HL-60 (cell line): Measurements from ENCODE around the gene EYS.

ENCODE experiments used
- DNase-seq, 2 experiments: peaks; one replicate each; pipeline ENCODE4 v3.0.0-alpha.2; 2010 to 2020; ENCODE audit warnings: low read depth in 1 of 2, low spot score in 1 of 2
- H3K27ac ChIP-seq: fragments of 250-450 bp; sonication (Bioruptor Pico); replicated peaks from 2 replicates; pipeline ENCODE4 v1.5.1; 2020; ENCODE audit warnings: mild to moderate bottlenecking, moderate library complexity
- H3K27me3 ChIP-seq: fragments of 250-450 bp; sonication (Bioruptor Pico); 2 replicates; pipeline ENCODE4 v1.5.1; 2021; ENCODE audit warnings: mild to moderate bottlenecking, moderate library complexity; ENCODE audit not compliant: insufficient read depth, poor library complexity, severe bottlenecking
- H3K4me3 ChIP-seq: replicated peaks from 2 replicates; pipeline ENCODE4 v1.5.1; 2011; ENCODE audit warnings: mild to moderate bottlenecking, control low read depth, low read length; ENCODE audit not compliant: insufficient read depth
- CTCF ChIP-seq: IDR thresholded peaks from one replicate; pipeline ENCODE4 v1.5.1; 2011; ENCODE audit warnings: low read length, control low read depth, inconsistent platforms; ENCODE audit not compliant: insufficient read depth
- GABPA ChIP-seq: IDR thresholded peaks from 2 replicates; pipeline ENCODE4 v1.6.1; 2012; ENCODE audit warnings: low read depth
- POLR2AphosphoS5 ChIP-seq: IDR thresholded peaks from 2 replicates; pipeline ENCODE4 v1.6.1; 2012; ENCODE audit warnings: low read depth
- REST ChIP-seq: IDR thresholded peaks from 2 replicates; pipeline ENCODE4 v1.6.1; 2012; ENCODE audit warnings: low read depth; ENCODE audit not compliant: insufficient replicate concordance
- SPI1 ChIP-seq: IDR thresholded peaks from 2 replicates; pipeline ENCODE4 v1.6.1; 2012; ENCODE audit warnings: low read depth, mild to moderate bottlenecking, borderline replicate concordance

The EYS gene

DNA sequence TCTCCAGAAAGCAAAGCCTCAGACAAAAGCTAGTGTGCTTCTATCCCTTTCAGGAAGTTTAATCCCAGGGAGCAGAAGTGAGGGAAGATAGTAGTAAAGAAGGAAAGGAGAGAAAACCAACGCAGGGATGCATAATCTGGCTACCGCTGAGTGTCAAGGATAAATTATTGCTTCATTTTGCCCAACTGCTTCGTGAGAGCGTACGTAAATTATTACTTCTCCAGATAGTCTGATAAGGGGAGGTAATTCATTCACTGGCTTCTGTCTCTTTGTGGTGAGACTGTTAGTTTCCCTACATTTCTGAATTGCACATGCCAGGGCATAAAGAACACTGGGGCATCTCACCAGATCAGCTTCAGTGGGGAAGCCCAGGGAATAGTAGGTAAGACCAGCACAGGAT lies 1531.7 kb downstream of the EYS start:
- Histone ChIP-seq H3K27me3 (no peaks in the 10 kb centered on the region), H3K4me3 (no peak overlapping the region), H3K27ac (no peak overlapping the region)
- TF ChIP-seq CTCF (no peak), REST (no peak), POLR2AphosphoS5 (no peak), GABPA (no peak), SPI1 (no peak)
- no peak for DNase-seq

DNA sequence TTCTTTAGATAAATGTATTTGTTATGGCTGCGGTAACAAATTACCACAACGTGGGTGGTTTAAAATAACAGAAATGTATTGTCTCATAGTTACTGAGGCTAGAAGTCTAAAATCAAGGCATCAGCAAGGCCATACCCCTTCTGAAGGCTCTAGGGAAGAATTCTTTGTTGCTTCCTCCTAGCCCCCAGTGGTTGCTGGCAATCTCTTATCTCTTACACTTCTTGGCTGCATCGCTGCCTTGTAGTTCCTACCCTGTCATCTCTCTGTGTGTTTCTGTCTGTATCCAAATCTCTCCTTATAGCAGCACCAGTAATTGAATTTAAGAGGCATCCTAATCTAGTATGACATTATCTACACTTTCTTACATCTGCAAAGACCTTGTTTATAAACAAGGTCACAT lies 1536.7 kb downstream of the EYS start:
- H3K27me3 ChIP-seq = no peaks in the 10 kb centered on the region
- H3K4me3 ChIP-seq = no peak overlapping the region
- no peak for DNase-seq

GRCh38 chr6:64160486-64160885 lies 1546.5 kb downstream of the EYS start:
- DNase-seq = no peak
- TF ChIP-seq CTCF = no peak
- no peak for TF ChIP-seq GABPA
- no peak for TF ChIP-seq REST
- TF ChIP-seq SPI1 = no peak
- no peak for TF ChIP-seq POLR2AphosphoS5
- Histone ChIP-seq H3K27ac (no peak overlapping the region), H3K27me3 (no peaks in the 10 kb centered on the region), H3K4me3 (no peak overlapping the region)

More for the DNA sequence above, 1536.7 kb downstream of the EYS start:
- no peak for TF ChIP-seq GABPA
- TF ChIP-seq POLR2AphosphoS5 = no peak
- no peak for TF ChIP-seq CTCF
- TF ChIP-seq REST = no peak
- TF ChIP-seq SPI1 = no peak
- H3K27ac ChIP-seq = no peak overlapping the region
